ENCODE data around the gene SPOUT1.
"Not testable (repeated sequence)": the region's sequence is repeated elsewhere in the genome, so short reads cannot be mapped to it uniquely, and the experiment has no call there.

SPOUT1 gene

GRCh38 chr9:128802482-128802881, 27.1 kb downstream of the SPOUT1 start:
- POLR2A ChIA-PET: no interaction called here
- DNase-seq (ENCODE audit: low read depth, low spot score): no peak
- CTCF ChIA-PET: interaction anchor here (1.0 to 3.6 kb wide), 2 partner anchors 16 to 25 kb away, joined by 3 to 26 read pairs; partner anchors contain the start of gene ENDOG
- H3K4me3 ChIP-seq (ENCODE audit: low read depth, low read length): no peak overlapping the region
- TF ChIP-seq, protein P1, sequence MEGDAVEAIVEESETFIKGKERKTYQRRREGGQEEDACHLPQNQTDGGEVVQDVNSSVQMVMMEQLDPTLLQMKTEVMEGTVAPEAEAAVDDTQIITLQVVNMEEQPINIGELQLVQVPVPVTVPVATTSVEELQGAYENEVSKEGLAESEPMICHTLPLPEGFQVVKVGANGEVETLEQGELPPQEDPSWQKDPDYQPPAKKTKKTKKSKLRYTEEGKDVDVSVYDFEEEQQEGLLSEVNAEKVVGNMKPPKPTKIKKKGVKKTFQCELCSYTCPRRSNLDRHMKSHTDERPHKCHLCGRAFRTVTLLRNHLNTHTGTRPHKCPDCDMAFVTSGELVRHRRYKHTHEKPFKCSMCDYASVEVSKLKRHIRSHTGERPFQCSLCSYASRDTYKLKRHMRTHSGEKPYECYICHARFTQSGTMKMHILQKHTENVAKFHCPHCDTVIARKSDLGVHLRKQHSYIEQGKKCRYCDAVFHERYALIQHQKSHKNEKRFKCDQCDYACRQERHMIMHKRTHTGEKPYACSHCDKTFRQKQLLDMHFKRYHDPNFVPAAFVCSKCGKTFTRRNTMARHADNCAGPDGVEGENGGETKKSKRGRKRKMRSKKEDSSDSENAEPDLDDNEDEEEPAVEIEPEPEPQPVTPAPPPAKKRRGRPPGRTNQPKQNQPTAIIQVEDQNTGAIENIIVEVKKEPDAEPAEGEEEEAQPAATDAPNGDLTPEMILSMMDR (IDR thresholded peaks at IDR 0.05; ENCODE audit: insufficient read depth, low read length, missing control alignments): no peak

GRCh38 chr9:128800061-128800460, 29.5 kb downstream of the SPOUT1 start:
- TF ChIP-seq, protein P1 (IDR thresholded peaks at IDR 0.05; ENCODE audit: insufficient read depth, low read length, missing control alignments): no peak
- no peak overlapping the region for H3K4me3 ChIP-seq (ENCODE audit: low read depth, low read length)
- CTCF ChIA-PET: interaction anchor here (1.4 to 2.6 kb wide), 2 partner anchors 11 to 18 kb away, joined by 6 to 12 read pairs; partner anchors contain the start of gene ENDOG
- DNase-seq (ENCODE audit: low read depth, low spot score): no peak
- POLR2A ChIA-PET: interaction anchor here (0.5 kb wide), 1 partner anchor 20 kb away, joined by 3 read pairs; no protein-coding TSS in a partner anchor

DNA sequence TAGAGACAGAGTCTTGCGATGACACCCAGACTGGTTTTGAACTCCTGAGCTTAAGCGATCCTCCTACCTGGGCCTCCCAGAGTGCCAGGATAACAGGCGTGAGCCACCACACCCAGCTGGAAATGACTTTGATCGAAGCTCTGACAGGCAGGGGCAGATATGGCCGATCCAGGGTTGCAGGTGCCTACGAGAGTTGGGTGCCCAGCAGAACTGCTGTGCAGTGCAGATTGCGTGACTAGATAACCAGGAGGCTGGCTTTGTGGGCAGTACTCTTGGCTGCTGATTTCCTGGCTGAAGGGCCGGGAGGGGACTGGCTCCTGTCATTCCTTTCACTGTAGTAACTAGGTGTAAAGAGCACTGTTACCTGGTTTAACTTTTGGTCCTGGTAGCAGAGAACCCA, 30.7 kb downstream of the SPOUT1 start:
- H3K4me3 ChIP-seq (ENCODE audit: low read depth, low read length): no peak overlapping the region
- CTCF ChIA-PET: interaction anchor here (1.6 kb wide), 1 partner anchor 20 kb away, joined by 9 read pairs; the partner anchor contains the start of gene ENDOG
- POLR2A ChIA-PET: no interaction called here
- no peak for DNase-seq (ENCODE audit: low read depth, low spot score)
- TF ChIP-seq, protein P1 (IDR thresholded peaks at IDR 0.05; ENCODE audit: insufficient read depth, low read length, missing control alignments): no peak

DNA sequence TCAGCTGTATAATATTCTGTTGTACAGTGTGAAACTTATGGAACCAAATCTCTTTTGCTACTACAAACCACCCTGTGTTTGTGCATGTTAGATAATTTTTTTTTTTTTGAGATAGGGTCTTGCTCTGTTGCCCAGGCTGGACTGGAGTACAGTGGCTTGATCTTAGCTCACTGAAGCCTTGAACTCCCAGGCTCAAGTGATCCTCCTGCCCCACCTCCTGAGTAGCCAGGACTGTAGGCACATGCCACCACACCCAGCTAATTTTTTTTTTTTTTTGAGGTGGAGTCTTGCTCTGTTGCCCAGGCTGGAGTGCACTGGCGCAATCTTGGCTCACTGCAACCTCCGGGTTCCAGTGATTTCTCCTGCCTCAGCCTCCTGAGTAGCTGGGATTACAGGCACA, 34.6 kb downstream of the SPOUT1 start:
- CTCF ChIA-PET; POLR2A ChIA-PET; H3K4me3 ChIP-seq (ENCODE audit: low read depth, low read length); DNase-seq (ENCODE audit: low read depth, low spot score): not testable (repeated sequence)

- TF ChIP-seq, protein P1 (IDR thresholded peaks at IDR 0.05; ENCODE audit: insufficient read depth, low read length, missing control alignments): no peak
- DNase-seq (ENCODE audit: low read depth, low spot score): no peak
- POLR2A ChIA-PET: no interaction called here
- CTCF ChIA-PET: interaction anchor here (1.0 to 2.5 kb wide), 3 partner anchors 22 to 60 kb away, joined by 3 to 11 read pairs (median 4); partner anchors contain the start of genes ENDOG and ZER1
- no peak overlapping the region for H3K4me3 ChIP-seq (ENCODE audit: low read depth, low read length)
Observed at GRCh38 chr9:128792978-128793686, 36.5 kb downstream of the SPOUT1 start.

- DNase-seq (ENCODE audit: low read depth, low spot score): no peak
- POLR2A ChIA-PET: no interaction called here
- TF ChIP-seq, protein P1 (IDR thresholded peaks at IDR 0.05; ENCODE audit: insufficient read depth, low read length, missing control alignments): no peak
- no peak overlapping the region for H3K4me3 ChIP-seq (ENCODE audit: low read depth, low read length)
- CTCF ChIA-PET: interaction anchor here (0.8 to 2.5 kb wide), 3 partner anchors 10 to 26 kb away, joined by 3 to 11 read pairs (median 4); partner anchors contain the start of gene ENDOG
Observed at GRCh38 chr9:128792134-128792533, 37.5 kb downstream of the SPOUT1 start.

All from AG04449 (cell line).